ENCODE data around the gene LIMCH1.

Gene LIMCH1

GRCh38 chr4:41749631-41750039, 211.7 kb downstream of the LIMCH1 start:
- no peak overlapping the region for H3K9ac ChIP-seq (ENCODE audit: low read length in 5 of 5)
- peaks cover 74 to 86% (median 74%) of the 10 kb centered on the region in 5 donors for H3K27me3 ChIP-seq (ENCODE audit: control insufficient read depth in 5 of 5, insufficient read depth in 4 of 5, low read length in 5 of 5)
- H3K4me3 ChIP-seq (ENCODE audit: low read depth in 1 of 5, low read length in 5 of 5): no peak overlapping the region
- H3K4me1 ChIP-seq (ENCODE audit: control insufficient read depth in 5 of 5, insufficient read depth in 5 of 5, low read length in 5 of 5): peaks cover 0 to 9% (median 3%) of the 10 kb centered on the region in 5 donors
- H3K36me3 ChIP-seq (ENCODE audit: control insufficient read depth in 5 of 5, insufficient read depth in 5 of 5, low read length in 5 of 5): no peaks in the 10 kb centered on the region
- peaks cover 0 to 3% (median 0%) of the 10 kb centered on the region in 5 donors for H3K9me3 ChIP-seq (ENCODE audit: control insufficient read depth in 5 of 5, low read length in 5 of 5)
- no peak overlapping the region for H3K27ac ChIP-seq (ENCODE audit: low read depth, low read length)
